AG04449 (cell line): Measurements from ENCODE around the gene RIPOR3.
A peak's percentile ranks its signal among the peaks of the same experiment; 100 is the strongest.

Source experiments
- CTCF ChIA-PET: fragments of 350-600 bp; formaldehyde crosslinking; extraction: SDS; loops from one replicate; lab custom pipeline; 2021; ENCODE audit warnings: antibody characterized with exemption; lab: Yijun Ruan, JAX
- POLR2A ChIA-PET: fragments of 400-600, 350-600 bp; formaldehyde crosslinking; extraction: SDS; loops from one replicate; lab custom pipeline; 2020; ENCODE audit warnings: antibody characterized with exemption, inconsistent platforms; lab: Yijun Ruan, JAX
- DNase-seq: peaks from one replicate; pipeline ENCODE4 v3.0.0-alpha.2; 2010; ENCODE audit warnings: low read depth, low spot score
- H3K4me3 ChIP-seq: 2 replicates; pipeline ENCODE4 v1.5.1; 2011; ENCODE audit warnings: low read depth, mild to moderate bottlenecking, control low read depth, low read length
- CTCF ChIP-seq: IDR thresholded peaks from one replicate; pipeline ENCODE4 v1.5.1; 2011; ENCODE audit warnings: mild to moderate bottlenecking, moderate library complexity, low read length, control low read depth, inconsistent platforms; ENCODE audit not compliant: insufficient read depth; ENCODE audit errors: missing control alignments

The RIPOR3 gene

GRCh38 chr20:50583442-50584150 lies 107.7 kb downstream of the RIPOR3 start:
- ChIA-PET CTCF (interaction anchor here (1.0 to 7.1 kb wide), 9 partner anchors 7 to 396 kb away, joined by 3 to 113 read pairs (median 4); no protein-coding TSS in a partner anchor), POLR2A (no interaction called here)
- DNase-seq: no peak
- H3K4me3 ChIP-seq: no peak overlapping the region
- no peak for TF ChIP-seq CTCF

GRCh38 chr20:50582591-50583234 lies 108.6 kb downstream of the RIPOR3 start:
- H3K4me3 ChIP-seq: no peak overlapping the region
- ChIA-PET POLR2A (no interaction called here), CTCF (interaction anchor here (0.6 kb wide), 1 partner anchor 179 kb away, joined by 3 read pairs; no protein-coding TSS in a partner anchor)
- TF ChIP-seq CTCF: no peak
- no peak for DNase-seq

DNA sequence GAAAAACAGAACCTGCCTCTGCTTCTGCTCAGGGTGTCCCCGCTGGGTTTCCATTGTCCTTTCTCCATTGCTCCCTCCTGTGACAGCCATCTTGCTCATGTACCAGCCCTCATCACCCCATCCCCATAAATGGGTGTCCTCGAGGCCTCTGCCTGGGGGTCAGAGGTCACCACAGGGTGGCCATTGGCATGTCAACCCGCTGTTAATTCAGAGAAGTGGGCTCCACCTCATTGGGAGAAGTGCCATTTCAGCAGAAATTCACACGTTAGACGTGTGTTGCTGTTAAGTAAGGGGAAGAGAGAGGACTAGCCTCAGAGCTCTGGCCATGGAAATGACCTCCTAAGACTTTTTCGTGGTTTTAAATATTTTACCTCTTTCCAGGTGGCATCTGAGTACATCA lies 109.2 kb downstream of the RIPOR3 start:
- CTCF ChIA-PET: interaction anchor here (0.6 to 4.4 kb wide), 2 partner anchors 118 to 180 kb away, joined by 3 to 34 read pairs; no protein-coding TSS in a partner anchor
- TF ChIP-seq CTCF: no peak
- POLR2A ChIA-PET: no interaction called here
- DNase-seq: no peak
- H3K4me3 ChIP-seq: no peak overlapping the region

DNA sequence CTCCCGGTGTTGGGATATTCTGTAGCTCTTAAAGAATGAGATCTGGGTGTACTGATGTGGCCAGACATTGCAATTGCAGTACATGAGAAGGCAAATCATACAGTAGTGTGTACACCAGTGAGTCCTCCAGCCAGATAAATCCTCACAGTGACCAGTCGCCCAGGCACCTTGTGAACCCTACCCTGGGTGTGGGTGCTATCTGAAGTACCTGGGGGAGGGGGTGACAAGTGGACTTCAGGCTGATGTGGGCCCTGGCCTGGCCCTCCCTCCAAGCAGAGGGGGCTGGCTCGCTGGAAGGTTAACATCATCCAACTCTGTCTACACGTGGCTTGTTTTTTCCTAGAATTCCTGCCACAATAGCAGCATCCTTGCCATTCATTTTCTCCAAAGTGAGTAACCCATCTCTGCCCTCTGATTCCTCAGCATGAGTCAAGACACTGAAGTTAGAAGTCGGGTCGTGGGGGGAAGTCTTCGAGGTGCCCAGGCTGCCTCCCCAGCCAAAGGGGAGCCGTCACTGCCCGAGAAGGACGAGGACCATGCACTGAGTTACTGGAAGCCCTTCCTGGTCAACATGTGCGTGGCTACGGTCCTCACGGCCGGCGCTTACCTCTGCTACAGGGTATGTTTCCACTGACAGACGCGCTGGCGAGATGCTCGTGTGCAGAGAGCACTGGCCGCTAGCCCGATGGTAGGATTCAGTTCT lies 110.3 kb downstream of the RIPOR3 start:
- no peak overlapping the region for H3K4me3 ChIP-seq
- ChIA-PET CTCF (interaction anchor here (0.7 to 9.3 kb wide), 7 partner anchors 6 to 395 kb away, joined by 3 to 113 read pairs (median 3); no protein-coding TSS in a partner anchor), POLR2A (no interaction called here)
- TF ChIP-seq CTCF: no peak
- no peak for DNase-seq

GRCh38 chr20:50580016-50580747 lies 111.2 kb downstream of the RIPOR3 start:
- ChIA-PET CTCF (interaction anchor here (0.6 to 9.3 kb wide), 27 partner anchors 7 to 398 kb away, joined by 3 to 113 read pairs (median 3); no protein-coding TSS in a partner anchor), POLR2A (no interaction called here)
- no peak overlapping the region for H3K4me3 ChIP-seq
- TF ChIP-seq CTCF: peak; percentile 78
- DNase-seq: no peak
